Stimulated activated CD4-positive, alpha-beta T cell treated with anti-CD3 and anti-CD28 coated beads, Interleukin-4, amount 100 ng/mL, for 24 hours (primary cell): ENCODE data around the gene BEAN1.
"Not testable (repeated sequence)": the region's sequence is repeated elsewhere in the genome, so short reads cannot be mapped to it uniquely, and the experiment has no call there.

ENCODE experiments used
- DNase-seq: peaks from one replicate; pipeline ENCODE4 v3.0.0-alpha.2; 2020

The BEAN1 gene

GRCh38 chr16:66441586-66442375, 14.7 kb downstream of the BEAN1 start:
- no peak for DNase-seq

DNA sequence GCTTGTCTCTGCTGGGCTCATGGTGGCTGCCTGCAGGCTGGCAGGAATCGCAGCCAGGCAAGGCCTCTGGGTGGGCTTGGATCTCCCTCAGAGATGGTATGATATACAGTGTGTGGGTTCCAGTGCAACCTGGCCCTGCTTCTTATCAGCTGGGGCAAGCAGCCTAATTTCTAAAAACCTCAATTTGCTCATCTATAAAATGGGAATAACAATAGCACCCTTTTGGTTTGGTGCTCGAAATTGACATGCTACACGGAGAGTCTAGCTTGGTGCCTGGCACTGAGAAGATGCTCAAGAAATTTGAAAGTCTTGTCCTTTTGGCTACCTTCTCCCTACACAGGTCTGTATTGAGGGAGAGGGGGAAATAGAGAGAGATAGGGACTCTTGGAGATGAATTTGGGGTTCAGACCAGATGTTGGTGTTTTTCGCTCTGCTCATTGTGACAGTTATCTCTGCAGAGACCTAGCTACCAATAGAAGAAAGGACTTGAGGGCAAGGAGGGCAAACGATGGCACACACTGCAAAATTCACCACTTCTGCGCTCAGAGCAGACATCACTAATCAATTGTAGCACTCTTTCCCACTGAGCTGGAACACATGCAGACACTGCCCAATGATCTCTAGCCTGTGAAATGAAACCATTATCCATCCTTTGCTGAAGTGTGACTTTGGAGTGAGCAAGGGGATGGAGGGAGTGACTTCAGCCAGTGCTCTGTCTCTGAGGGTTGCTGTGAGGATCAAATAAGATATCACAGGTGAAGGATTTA, 15.6 kb downstream of the BEAN1 start:
- DNase-seq = no peak

GRCh38 chr16:66443269-66443652, 16.2 kb downstream of the BEAN1 start:
- no peak for DNase-seq

- no peak for DNase-seq
Measured at GRCh38 chr16:66444049-66444481, 17.0 kb downstream of the BEAN1 start.

GRCh38 chr16:66446737-66447136, 19.6 kb downstream of the BEAN1 start:
- DNase-seq = no peak

GRCh38 chr16:66447491-66447890, 20.4 kb downstream of the BEAN1 start:
- DNase-seq = no peak

GRCh38 chr16:66451548-66451947, 24.5 kb downstream of the BEAN1 start:
- no peak for DNase-seq

DNA sequence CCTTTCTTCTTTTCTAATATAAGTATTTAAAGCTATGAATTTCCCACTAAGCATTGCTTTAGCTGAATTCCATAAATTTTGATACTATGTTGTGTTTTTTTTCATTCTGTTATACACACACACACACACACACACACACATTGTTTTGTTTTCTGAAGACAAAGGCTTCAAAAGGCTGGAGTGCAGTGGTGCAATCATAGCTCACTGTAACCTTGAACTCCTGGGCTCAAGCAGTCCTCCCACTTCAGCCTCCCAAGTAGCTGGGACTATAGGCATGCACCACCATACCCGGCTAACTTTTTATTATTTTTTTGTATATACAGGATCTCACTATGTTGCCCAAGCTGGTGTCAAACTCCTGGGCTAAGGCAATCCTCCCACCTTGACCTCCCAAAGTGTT, 26.1 kb downstream of the BEAN1 start:
- DNase-seq = not testable (repeated sequence)

- DNase-seq = no peak
Measured at GRCh38 chr16:66454751-66455150, 27.7 kb downstream of the BEAN1 start.

- no peak for DNase-seq
Measured at GRCh38 chr16:66455970-66456369, 28.9 kb downstream of the BEAN1 start.

GRCh38 chr16:66457888-66458287, 30.8 kb downstream of the BEAN1 start:
- no peak for DNase-seq

GRCh38 chr16:66458292-66458691, 31.2 kb downstream of the BEAN1 start:
- DNase-seq = no peak

DNA sequence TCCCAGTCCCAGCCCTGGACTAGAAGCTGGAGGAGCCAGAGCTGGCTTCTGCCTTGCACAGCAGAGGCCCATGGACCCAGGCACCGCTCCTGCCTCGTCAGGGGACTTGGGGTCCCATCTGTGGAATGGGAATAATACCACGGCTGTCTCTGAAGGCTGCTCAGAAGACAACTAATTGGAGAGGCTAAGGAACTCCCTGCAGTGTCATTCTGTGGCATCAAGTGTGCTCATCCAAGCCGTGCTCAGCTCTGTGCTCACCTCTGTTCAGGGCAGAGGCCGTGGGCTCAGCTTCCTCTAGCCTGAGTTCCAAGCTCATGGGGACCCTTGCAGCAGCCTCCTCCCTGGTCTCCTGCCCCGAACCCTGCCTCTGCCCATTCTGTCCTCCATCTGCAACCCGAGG, 31.8 kb downstream of the BEAN1 start:
- no peak for DNase-seq

GRCh38 chr16:66459878-66460277, 32.8 kb downstream of the BEAN1 start:
- DNase-seq = no peak

DNA sequence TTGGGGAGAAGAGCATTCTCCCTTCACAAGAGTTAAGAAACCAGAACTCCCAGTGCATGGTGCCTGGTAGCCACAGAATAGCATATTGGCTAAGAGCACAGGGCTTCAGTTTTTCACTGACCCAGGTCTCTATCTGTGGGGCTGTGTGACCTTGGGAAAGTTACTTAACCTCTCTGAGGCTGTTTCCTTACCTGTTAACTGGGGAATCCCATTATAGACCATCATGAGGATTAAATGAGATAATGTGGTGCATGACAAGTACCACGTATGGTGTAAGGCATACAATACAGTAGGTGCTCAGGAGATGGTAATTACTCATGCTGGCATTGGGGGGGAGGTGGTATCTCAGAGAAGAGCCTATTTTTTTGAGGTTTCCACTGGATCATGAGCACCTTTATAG, 33.6 kb downstream of the BEAN1 start:
- DNase-seq = no peak

DNA sequence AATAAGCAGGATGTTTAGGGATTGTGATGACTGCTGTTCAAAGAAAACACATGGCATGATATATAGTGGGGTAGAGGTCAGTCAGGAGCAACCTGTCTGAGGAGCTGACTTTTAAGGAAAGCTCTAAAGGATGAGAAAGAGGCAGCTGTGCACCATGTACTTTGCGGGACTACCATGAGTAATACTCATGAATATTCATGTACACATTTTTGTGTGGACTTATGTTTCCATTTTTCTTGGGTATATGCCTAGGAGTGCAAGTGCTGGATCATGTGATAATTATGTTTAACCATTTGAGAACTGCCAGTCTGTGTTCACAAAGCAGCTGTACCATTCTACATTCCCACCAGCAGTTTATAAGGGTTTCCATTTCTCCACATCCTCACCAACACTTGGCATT, 35.8 kb downstream of the BEAN1 start:
- DNase-seq = no peak

DNA sequence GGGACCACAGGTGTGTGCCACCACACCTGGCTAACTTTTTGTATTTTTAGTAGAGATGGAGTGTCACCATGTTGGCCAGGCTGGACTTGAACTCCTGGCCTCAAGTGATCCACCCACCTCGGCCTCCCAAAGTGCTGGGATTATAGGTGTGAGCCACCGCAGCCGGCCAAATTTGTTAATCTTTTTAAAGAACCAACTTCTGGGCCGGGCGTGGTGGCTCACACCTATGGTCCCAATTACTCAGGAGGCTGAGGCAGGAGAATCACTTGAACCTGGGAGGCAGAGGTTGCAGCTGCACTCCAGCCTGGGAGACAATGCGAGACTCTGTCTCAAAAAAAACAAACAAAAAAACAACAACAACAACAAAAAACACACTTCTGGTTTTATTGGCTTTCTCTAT, 38.9 kb downstream of the BEAN1 start:
- not testable (repeated sequence) for DNase-seq

- DNase-seq = not testable (repeated sequence)
Measured at GRCh38 chr16:66466636-66467035, 39.5 kb downstream of the BEAN1 start.

- DNase-seq = no peak
Measured at GRCh38 chr16:66467611-66468010, 40.5 kb downstream of the BEAN1 start.

DNA sequence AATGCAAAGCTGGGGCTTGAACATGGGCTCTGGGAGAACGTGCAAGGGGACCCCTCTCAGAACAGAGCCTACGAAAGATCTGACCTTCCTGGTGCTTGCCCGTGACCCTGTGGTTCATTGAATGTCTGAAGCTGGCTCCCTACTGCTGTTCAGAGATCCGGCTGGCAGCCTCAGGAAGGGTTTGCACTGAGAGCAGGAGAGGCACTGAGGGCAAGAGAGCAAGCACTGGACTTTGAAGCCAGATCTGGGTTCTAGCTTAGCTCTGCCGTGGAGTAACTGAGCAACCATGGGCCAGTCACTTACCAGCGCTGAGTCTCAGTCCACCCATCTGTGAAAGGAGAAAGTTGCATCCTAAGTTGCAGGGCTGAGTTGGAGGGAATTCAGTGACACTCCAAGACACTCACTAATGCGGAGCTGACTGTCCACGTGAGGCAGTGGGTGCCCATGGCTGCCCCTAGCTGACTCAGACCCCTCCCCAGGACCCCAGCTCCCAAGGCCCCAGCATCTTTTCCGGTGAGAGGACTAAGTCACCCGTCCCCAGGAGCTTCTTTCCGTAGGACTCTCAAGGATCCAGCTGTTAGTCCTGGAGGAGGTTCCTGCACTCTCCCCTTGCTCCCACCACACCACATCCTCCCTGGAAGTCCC, 41.3 kb downstream of the BEAN1 start:
- DNase-seq = no peak

- DNase-seq = no peak
Measured at GRCh38 chr16:66469291-66469946, 42.3 kb downstream of the BEAN1 start.

DNA sequence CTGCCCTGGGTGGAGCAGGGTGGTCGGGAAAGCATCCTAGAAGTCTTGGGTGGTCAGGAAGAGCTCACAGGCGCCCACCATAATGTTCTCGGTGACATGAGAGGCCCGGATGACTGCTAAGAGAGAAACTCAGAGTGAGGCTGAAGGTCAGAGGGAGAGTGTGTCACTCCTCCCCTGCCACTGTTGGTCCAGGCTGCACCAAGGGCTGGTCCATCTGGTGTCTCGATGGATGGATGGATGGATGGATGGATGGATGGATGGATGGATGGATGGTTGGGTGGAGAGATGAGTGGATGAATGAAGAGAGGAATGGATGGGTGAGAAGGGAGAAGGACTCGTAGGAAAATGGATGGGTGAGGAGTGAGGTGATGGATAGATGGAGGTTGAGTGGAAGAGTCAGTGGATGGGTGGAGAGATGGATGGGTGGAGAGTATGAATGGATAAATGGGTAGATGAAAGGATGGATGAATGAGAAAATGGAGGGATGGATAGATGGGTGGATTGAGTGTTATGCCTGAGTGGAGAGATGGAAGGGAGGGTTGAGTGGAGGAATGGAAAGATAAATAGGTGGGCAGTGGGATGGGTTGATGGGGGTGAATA, 43.0 kb downstream of the BEAN1 start:
- DNase-seq = no peak

DNA sequence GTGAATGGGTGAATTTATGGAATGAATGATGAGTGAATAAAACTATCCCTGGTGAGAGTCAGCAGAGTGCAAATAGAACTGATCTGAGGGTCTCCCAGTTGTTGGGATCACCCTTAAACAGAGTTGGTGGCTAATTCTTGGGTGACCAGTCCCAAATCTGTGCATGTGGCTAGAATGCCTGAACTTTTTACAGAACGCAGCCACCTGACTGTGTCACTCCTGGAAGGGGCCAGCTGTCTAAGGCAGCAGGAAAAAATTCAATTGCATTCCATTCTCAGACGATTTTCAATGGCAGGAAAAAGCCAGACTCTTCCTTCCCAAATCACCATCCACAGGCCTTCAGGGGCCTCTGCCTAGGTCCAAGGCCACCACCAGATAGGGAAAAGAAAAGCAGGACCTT, 43.5 kb downstream of the BEAN1 start:
- DNase-seq = no peak
